Panc1 (cell line): ENCODE results near the gene MAML1. TPM values are rescaled to one million over a fixed set of nuclear protein-coding genes. Genes with fewer than 3 reads are reported as not detected.

Source experiments
- ATAC-seq: fragments of 200-7000 bp; cut with Tn5 transposase; 2 replicates; pipeline ENCODE4 v1.9.1; 2020; ENCODE audit warnings: mild to moderate bottlenecking, moderate library complexity
- BruUV-seq: library from RNA; stranded (reverse); fragments of 400-500 nt; replicated peaks from 2 replicates; lab custom pipeline; 2021; lab: Mats Ljungman, UMichigan
- CTCF ChIA-PET: fragments of 300-600 bp; sonication (Branson Sonifier 250); formaldehyde crosslinking; loops from one replicate; lab custom pipeline; 2022; ENCODE audit warnings: antibody characterized with exemption; lab: Charles Lee
- POLR2A ChIA-PET: fragments of 300-600 bp; sonication (Branson Sonifier 250); formaldehyde crosslinking; loops from one replicate; lab custom pipeline; 2022; ENCODE audit warnings: antibody characterized with exemption; lab: Charles Lee
- DNase-seq: peaks from one replicate; pipeline ENCODE4 v3.0.0-alpha.2; 2010; ENCODE audit warnings: low read depth, low spot score
- H3K27ac ChIP-seq: 2 replicates; pipeline ENCODE4 v1.5.1; 2011; ENCODE audit warnings: mild to moderate bottlenecking, low read length, inconsistent platforms
- H3K27me3 ChIP-seq: fragments of 200-500 bp; sonication (Bioruptor generic); 2 replicates; pipeline ENCODE4 v1.6.0; 2014; ENCODE audit warnings: low read length, inconsistent platforms; ENCODE audit not compliant: control insufficient read depth, insufficient read depth
- H3K36me3 ChIP-seq: fragments of 200-500 bp; sonication (Bioruptor generic); 2 replicates; pipeline ENCODE4 v1.5.1; 2014; ENCODE audit warnings: inconsistent platforms, mild to moderate bottlenecking, low read length, moderate library complexity; ENCODE audit not compliant: control insufficient read depth, insufficient read depth
- H3K4me1 ChIP-seq: 2 replicates; pipeline ENCODE4 v1.5.1; 2011; ENCODE audit warnings: inconsistent platforms, mild to moderate bottlenecking, low read length, moderate library complexity; ENCODE audit not compliant: control insufficient read depth, insufficient read depth
- H3K4me3 ChIP-seq, 2 experiments: 2 replicates each; pipeline ENCODE4 v1.5.1; 2011 to 2012; ENCODE audit warnings: low read depth in 2 of 2, low read length in 2 of 2, mild to moderate bottlenecking in 2 of 2, inconsistent platforms in 1 of 2, moderate library complexity in 1 of 2
- H3K9me3 ChIP-seq: fragments of 200-500 bp; sonication (Bioruptor generic); 2 replicates; pipeline ENCODE4 v1.5.1; 2014; ENCODE audit warnings: low read depth, mild to moderate bottlenecking, inconsistent platforms, low read length, moderate library complexity; ENCODE audit not compliant: control insufficient read depth, insufficient read depth
- CTCF ChIP-seq: fragments of 450-650 bp; IDR thresholded peaks from 2 replicates; pipeline ENCODE4 v1.5.1; 2017; ENCODE audit warnings: mild to moderate bottlenecking
- POLR2AphosphoS5 ChIP-seq: IDR thresholded peaks from 2 replicates; pipeline ENCODE4 v1.6.1; 2012; ENCODE audit warnings: mild to moderate bottlenecking, low read depth, low read length, moderate library complexity
- REST ChIP-seq, 2 experiments: IDR thresholded peaks; 2 replicates each; pipeline ENCODE4 v1.6.1; 2011 to 2012; ENCODE audit warnings: low read depth in 2 of 2, control low read depth in 1 of 2, low read length in 1 of 2, mild to moderate bottlenecking in 1 of 2, moderate library complexity in 1 of 2; ENCODE audit not compliant: insufficient read depth in 1 of 2
- SIN3A ChIP-seq: IDR thresholded peaks from 2 replicates; pipeline ENCODE4 v1.6.1; 2012; ENCODE audit warnings: low read depth, mild to moderate bottlenecking, low read length, moderate library complexity, borderline replicate concordance; ENCODE audit not compliant: insufficient read depth
- TCF7L2 ChIP-seq: IDR thresholded peaks from 2 replicates; pipeline ENCODE4 v1.6.1; 2011; ENCODE audit warnings: mild to moderate bottlenecking, low read depth, low read length, inconsistent platforms
- in situ Hi-C: cut with HindIII; loops from 2 replicates; pipeline ENCODE4 v1.10.0; 2016; ENCODE audit warnings: low sequenced_read_pairs, low pct_unique_long_range_greater_than_20kb
- intact Hi-C: fragments of 100-400 bp; cut with micrococcal nuclease; formaldehyde crosslinking; loops from one replicate; pipeline ENCODE4 v1.10.0; 2022; ENCODE audit not compliant: unreplicated experiment
- total RNA-seq: library from RNA; stranded (reverse); gene quantifications from one replicate; pipeline ENCODE4 v1.2.1, GENCODE V29; 2021; ENCODE audit not compliant: unreplicated experiment

MAML1 gene
- total RNA-seq, 1 experiment from 2014 or later: 31.3 TPM

GRCh38 chr5:179816401-179816795 is 83.8 kb downstream of the MAML1 start:
- no peak overlapping the region for H3K27ac ChIP-seq
- H3K9me3 ChIP-seq: no peaks in the 10 kb centered on the region
- ATAC-seq (no peak), DNase-seq (no peak)
- POLR2A ChIA-PET: no interaction called here
- H3K4me1 ChIP-seq: peaks cover 31% of the 10 kb centered on the region
- CTCF ChIA-PET: no interaction called here
- H3K36me3 ChIP-seq: no peaks in the 10 kb centered on the region; the same call in 1 of the 2 replicates
- H3K4me3 ChIP-seq: no peak overlapping the region
- intact Hi-C loops (no loop called here), in situ Hi-C loops (no loop called here)
- BruUV-seq: no TSS peak
- no peak for TF ChIP-seq CTCF
- TF ChIP-seq TCF7L2: no peak
- no peak for TF ChIP-seq POLR2AphosphoS5
- no peak for TF ChIP-seq SIN3A
- TF ChIP-seq REST (IDR thresholded peaks at IDR 0.05; ENCODE audit: insufficient read depth in 1 of 2, low read depth in 2 of 2, low read length in 1 of 2): no peak
- no peaks in the 10 kb centered on the region for H3K27me3 ChIP-seq

GRCh38 chr5:179816796-179817469 is 84.3 kb downstream of the MAML1 start:
- intact Hi-C loops (no loop called here), in situ Hi-C loops (no loop called here)
- Histone ChIP-seq H3K9me3 (no peaks in the 10 kb centered on the region), H3K36me3 (no peaks in the 10 kb centered on the region; the same call in 1 of the 2 replicates), H3K27me3 (no peaks in the 10 kb centered on the region), H3K4me3 (no peak overlapping the region), H3K27ac (peak overlapping the region; percentile 99), H3K4me1 (peaks cover 31% of the 10 kb centered on the region)
- POLR2A ChIA-PET: interaction anchor here (0.7 kb wide), 2 partner anchors 26 to 179 kb away, joined by 3 to 11 read pairs; no protein-coding TSS in a partner anchor
- no TSS peak for BruUV-seq
- TF ChIP-seq CTCF (no peak), SIN3A (no peak), POLR2AphosphoS5 (no peak; the same call in 1 of the 2 replicates), TCF7L2 (no peak), REST (IDR thresholded peaks at IDR 0.05; ENCODE audit: insufficient read depth in 1 of 2, low read depth in 2 of 2, low read length in 1 of 2) (no peak)
- CTCF ChIA-PET: no interaction called here
- ATAC-seq (no peak), DNase-seq (no peak)
